Measurements from ENCODE around the gene LOXL4.
"Not testable (repeated sequence)": the region's sequence is repeated elsewhere in the genome, so short reads cannot be mapped to it uniquely, and the experiment has no call there.

Gene LOXL4

GRCh38 chr10:98240524-98240923, 27.5 kb downstream of the LOXL4 start:
- DNase-seq: no peak

- DNase-seq: no peak
Observed at GRCh38 chr10:98238391-98238790, 29.6 kb downstream of the LOXL4 start.

DNA sequence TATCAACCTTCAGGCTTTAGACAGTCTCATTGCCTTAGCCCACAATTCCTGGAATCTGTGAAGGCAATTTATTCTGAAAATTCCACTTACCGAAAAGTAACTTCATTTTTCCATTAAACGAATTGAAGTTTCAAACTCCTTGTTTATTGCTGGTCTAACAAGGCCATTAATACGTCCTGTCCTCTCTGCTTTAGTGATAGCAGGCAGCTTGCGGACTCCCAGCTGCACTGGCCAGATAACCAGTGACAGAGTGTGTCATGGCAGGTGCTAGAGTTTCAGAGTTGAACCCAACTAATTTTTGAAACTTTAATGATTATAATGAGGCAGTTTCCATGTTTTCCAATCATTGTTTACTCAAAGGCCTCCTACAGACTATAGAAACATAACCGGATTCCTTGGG, 31.1 kb downstream of the LOXL4 start:
- DNase-seq: no peak

DNA sequence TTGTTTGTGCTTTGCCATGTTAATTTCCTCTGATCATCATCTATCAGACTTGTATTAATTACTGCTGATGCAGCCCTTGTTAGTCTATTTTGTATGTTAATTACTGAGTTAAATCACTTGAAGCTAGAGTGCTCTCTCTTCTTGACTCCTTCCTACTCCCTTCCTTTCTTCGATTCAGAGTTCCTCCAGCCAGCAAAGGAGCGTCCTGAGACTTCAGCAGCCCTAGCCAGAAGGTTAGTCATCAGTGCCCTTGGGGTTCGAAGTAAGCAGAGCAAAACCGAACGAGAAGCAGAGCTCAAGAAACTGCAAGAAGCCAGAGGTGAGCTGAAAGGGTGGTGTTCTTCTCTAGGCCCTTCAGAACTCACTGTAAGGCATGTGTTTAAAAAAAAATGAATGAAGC, 32.1 kb downstream of the LOXL4 start:
- no peak for DNase-seq

- no peak for DNase-seq
Observed at GRCh38 chr10:98231417-98231816, 36.6 kb downstream of the LOXL4 start.

GRCh38 chr10:98228266-98228665, 39.7 kb downstream of the LOXL4 start:
- not testable (repeated sequence) for DNase-seq

- not testable (repeated sequence) for DNase-seq
Observed at GRCh38 chr10:98227713-98228112, 40.3 kb downstream of the LOXL4 start.

- DNase-seq: no peak
Observed at GRCh38 chr10:98226508-98227144, 41.4 kb downstream of the LOXL4 start.

DNA sequence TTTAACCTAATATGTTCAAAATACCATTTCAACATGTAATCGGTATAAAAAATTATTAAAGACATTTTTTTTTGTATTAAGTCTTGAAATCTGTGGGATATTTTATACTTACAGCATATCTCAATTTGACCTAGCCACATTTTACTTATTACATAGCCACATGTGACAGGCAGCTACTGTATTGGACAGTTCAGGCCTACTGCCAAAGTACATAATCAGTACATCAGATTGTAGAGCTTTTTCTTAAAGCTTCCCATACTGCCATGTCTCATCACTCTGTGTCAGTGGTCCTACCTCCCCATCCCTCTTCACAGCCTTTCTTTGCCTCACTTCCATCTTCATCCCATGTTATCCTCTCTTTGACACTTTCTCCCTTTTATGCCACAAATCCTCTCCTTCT, 43.0 kb downstream of the LOXL4 start:
- DNase-seq: no peak

DNA sequence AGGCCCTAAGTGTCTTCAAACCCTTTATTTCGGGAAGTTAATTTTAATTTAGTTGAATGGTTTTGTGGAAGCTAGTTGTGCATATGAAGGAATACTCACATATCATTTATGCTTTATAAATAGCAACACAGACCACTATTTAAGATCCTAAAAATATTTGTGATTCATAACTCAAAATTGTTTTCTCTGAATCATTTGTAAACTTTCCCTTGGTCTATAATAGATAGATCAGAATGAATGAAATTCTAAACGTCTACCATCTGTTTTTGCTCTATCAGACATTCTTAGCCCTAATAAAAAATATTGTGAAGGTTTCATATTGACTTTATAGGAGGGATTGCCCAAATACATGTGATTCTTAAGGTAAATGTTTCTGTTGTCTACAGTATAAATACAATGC, 43.5 kb downstream of the LOXL4 start:
- DNase-seq: no peak

- DNase-seq: no peak
Observed at GRCh38 chr10:98223874-98224273, 44.1 kb downstream of the LOXL4 start.

- DNase-seq: no peak
Observed at GRCh38 chr10:98217801-98218200, 50.2 kb downstream of the LOXL4 start.

GRCh38 chr10:98215373-98215772, 52.6 kb downstream of the LOXL4 start:
- DNase-seq: no peak

DNA sequence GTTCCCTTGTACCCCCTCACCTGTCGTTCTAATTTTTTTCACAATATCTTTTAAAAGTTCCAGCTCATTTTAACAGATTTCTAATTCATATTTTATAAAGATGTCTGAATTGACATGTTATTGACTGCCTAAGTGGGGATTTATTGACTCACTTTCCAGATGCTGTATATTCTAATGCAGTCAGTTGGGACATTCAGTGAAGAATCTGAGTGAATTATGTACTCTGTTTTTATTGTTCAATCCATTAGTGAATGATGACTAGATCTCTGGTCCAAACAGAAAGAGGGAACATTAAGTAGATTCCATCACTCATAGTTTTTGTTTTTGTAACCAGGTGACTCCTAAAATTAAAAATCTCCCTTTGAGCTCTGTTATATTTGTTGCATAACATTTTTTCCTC, 54.3 kb downstream of the LOXL4 start:
- no peak for DNase-seq

GRCh38 chr10:98212196-98212595, 55.8 kb downstream of the LOXL4 start:
- DNase-seq: no peak

GRCh38 chr10:98209441-98209840, 58.6 kb downstream of the LOXL4 start:
- no peak for DNase-seq

DNA sequence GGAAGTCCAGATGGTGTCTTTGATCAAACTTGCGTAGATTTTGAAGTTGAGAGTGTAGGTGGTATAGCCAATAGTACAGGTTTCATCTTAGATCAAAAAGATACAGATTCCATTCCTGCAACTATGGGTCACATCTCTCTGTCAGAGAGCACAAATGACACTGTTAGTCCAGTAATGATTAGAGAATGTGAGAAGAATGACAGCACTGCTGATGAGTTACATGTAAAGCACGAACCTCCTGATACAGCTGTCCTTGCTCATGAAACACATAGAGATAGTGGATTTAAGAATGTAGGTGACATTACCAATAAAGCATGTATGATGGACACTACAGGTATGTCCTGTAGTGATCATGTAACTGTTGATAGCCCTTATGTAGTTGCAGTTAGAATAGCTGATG, 59.1 kb downstream of the LOXL4 start:
- no peak for DNase-seq

DNA sequence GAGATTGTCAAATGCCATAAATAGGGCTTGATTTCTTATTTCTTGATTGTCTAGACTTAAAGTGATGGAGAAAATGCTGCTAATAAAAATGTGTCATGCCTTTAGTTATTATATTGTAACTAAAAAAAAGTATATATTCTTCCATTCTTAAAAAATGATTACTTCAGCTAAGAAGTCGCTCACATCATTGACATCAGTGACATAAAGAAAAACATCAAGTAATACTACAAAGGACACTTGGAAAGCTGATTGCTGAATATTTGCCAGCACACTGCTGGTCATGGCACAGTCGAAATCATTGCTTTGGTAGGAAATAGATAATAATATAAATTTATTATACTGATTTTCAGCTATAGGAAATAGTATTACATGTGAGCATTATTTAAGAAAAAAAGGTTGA, 62.6 kb downstream of the LOXL4 start:
- DNase-seq: no peak

DNA sequence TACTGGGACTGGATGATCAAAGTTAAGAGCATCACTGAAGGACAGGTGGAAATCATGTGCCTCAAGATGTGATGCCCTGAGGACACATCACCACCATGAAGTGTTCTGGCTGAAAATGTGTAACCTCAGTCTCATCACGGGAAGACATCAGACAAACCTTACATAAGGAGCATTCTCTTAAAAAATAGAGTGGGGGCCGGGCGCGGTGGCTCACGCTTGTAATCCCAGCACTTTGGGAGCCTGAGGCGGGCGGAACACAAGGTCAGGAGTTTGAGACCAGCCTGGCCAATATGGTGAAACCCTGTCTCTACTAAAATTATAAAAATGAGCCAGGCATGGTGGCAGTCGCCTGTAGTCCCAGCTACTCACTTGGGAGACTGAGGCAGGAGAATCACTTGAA, 65.6 kb downstream of the LOXL4 start:
- DNase-seq: no peak

GRCh38 chr10:98201760-98202159, 66.2 kb downstream of the LOXL4 start:
- DNase-seq: no peak
